Adrenal gland (tissue), 5 donors: ENCODE results near the gene RHO.

Experiments
- POLR2A ChIP-seq, 2 donors: fragments of 450-650 bp; IDR thresholded peaks; one replicate each; pipeline ENCODE4 v1.6.1; 2017; ENCODE audit warnings: antibody characterized with exemption in 2 of 2, mild to moderate bottlenecking in 2 of 2, moderate library complexity in 1 of 2
- TF ChIP-seq, protein P1 (sequence below), 6 experiments: fragments of 450-650 bp in 4 of 6; fragments of 200-600 bp in 2 of 6; sonication (generic) in 1 of 6; IDR thresholded peaks; 1 replicate in 5 of 6; 2 replicates in 1 of 6; pipeline versions ENCODE4 v1.5.1 to v1.8.0; 2016 to 2021; ENCODE audit warnings: antibody characterized with exemption in 6 of 6, mild to moderate bottlenecking in 2 of 6, moderate library complexity in 1 of 6
- donor health status: DM: no; HTN: no; CAD: no.

DNA sequence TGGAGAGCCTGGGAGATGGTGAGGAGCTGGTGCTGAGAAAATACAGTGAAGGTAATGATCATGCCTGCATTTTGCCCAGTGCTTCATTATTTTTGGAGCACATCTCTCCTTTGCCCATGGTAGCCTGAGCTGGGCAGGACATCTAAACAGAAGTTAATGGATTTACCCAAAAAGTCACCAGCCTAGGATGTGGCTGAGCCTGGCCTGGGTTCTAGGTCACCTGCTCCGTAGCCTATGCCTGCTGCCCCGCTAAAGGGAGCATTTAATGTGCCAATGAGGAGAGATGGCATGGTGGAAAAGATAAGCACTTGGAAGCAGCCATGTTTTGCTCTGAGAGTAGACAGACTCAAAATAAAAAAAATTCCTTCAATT is 41.8 kb upstream of the RHO start:
- no peak for TF ChIP-seq POLR2A (IDR thresholded peaks at IDR 0.05)
- TF ChIP-seq, protein P1, sequence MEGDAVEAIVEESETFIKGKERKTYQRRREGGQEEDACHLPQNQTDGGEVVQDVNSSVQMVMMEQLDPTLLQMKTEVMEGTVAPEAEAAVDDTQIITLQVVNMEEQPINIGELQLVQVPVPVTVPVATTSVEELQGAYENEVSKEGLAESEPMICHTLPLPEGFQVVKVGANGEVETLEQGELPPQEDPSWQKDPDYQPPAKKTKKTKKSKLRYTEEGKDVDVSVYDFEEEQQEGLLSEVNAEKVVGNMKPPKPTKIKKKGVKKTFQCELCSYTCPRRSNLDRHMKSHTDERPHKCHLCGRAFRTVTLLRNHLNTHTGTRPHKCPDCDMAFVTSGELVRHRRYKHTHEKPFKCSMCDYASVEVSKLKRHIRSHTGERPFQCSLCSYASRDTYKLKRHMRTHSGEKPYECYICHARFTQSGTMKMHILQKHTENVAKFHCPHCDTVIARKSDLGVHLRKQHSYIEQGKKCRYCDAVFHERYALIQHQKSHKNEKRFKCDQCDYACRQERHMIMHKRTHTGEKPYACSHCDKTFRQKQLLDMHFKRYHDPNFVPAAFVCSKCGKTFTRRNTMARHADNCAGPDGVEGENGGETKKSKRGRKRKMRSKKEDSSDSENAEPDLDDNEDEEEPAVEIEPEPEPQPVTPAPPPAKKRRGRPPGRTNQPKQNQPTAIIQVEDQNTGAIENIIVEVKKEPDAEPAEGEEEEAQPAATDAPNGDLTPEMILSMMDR (IDR thresholded peaks at IDR 0.05) = no peak
